ENCODE results near the gene RXRG.

The RXRG gene

DNA sequence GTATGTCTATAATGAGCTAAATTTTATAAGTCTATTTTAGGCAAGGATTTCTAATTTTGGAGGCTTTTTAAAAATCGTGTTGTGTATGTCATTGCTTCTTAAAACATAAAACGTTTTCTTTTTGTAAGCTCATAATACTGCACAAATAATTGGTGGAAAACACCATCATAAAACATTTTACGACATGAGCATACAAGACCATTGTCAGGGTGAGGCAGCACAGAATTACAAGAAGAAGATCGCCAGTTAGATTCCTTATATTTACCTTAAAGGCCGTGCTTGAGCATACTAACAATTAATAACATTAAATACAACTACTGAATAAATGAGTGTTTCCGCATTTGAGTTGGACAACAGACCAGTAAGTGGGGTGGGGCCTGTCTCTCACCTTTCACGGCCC, 69.3 kb downstream of the RXRG start:
- TF ChIP-seq, protein P1, sequence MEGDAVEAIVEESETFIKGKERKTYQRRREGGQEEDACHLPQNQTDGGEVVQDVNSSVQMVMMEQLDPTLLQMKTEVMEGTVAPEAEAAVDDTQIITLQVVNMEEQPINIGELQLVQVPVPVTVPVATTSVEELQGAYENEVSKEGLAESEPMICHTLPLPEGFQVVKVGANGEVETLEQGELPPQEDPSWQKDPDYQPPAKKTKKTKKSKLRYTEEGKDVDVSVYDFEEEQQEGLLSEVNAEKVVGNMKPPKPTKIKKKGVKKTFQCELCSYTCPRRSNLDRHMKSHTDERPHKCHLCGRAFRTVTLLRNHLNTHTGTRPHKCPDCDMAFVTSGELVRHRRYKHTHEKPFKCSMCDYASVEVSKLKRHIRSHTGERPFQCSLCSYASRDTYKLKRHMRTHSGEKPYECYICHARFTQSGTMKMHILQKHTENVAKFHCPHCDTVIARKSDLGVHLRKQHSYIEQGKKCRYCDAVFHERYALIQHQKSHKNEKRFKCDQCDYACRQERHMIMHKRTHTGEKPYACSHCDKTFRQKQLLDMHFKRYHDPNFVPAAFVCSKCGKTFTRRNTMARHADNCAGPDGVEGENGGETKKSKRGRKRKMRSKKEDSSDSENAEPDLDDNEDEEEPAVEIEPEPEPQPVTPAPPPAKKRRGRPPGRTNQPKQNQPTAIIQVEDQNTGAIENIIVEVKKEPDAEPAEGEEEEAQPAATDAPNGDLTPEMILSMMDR (IDR thresholded peaks at IDR 0.05; ENCODE audit: extremely low read depth, insufficient read depth, missing control alignments), result no peak
- no peak for DNase-seq (ENCODE audit: low spot score)
- in situ Hi-C loops (cut with MboI; ENCODE audit: low pct_unique_long_range_greater_than_20kb, low sequenced_read_pairs, unreplicated experiment), result loop anchor here (25.0 kb wide), 3 partner anchors 337 to 1112 kb away; no protein-coding TSS in a partner anchor

DNA sequence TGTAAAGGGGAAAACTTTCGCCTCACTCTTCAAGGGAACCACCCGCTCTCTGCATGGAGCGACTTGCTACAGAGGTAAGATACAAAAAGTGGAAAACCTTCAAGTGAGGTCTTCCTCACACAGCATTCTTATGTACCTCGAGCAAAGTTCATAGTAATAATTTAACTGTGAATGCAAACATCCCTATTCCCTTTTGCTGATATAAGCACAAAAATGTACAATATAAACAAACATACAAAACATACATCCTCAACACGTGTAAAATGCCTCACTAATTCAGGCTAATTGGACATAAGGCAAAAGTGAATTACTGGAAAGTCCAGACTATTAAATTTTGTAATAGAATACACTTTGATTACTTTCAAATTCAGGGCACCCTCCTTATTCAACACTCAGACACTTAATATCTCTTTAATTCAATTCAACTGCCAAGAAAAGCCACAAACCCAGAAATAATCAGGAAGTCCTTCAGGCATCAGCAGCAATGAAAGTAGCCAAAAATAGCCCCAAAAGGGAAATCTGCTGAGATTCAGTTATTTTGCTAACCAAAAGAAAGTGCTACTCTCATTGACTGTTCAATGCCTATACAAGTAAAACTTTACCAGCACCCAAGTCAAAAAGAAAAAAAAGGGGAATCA, 73.2 kb downstream of the RXRG start:
- TF ChIP-seq, protein P1 (IDR thresholded peaks at IDR 0.05; ENCODE audit: extremely low read depth, insufficient read depth, missing control alignments), result no peak
- no peak for DNase-seq (ENCODE audit: low spot score)
- in situ Hi-C loops (cut with MboI; ENCODE audit: low pct_unique_long_range_greater_than_20kb, low sequenced_read_pairs, unreplicated experiment), result no loop called here

DNA sequence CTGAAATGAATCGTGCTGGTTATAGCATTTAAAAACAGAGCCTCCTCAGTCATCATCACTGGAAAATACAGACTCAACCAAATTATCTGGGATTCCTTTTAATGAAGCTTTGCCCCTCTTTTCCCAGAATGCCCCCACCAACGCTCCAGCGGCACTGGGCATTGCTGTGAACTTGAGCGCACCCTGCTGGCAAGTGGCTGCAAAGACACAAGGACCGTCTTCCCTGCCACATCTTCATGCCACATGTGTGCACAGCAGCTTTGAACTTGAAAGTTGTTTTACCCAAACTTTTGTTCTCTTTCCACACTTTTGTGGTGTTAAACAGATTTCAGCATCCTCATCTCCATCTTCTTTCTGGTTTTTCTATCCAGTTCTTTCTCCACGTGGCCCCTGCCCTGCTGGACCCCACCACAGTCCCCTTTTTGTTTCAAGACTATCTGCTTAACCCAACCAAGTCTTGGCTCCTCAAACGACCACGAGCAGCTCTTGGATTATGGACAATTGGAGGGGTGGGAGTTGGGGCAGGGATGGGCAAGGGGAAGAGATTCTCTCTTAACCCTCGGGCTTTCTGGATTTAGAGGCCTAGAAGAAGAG, 75.6 kb downstream of the RXRG start:
- DNase-seq (ENCODE audit: low spot score), result peak; percentile 62
- in situ Hi-C loops (cut with MboI; ENCODE audit: low pct_unique_long_range_greater_than_20kb, low sequenced_read_pairs, unreplicated experiment), result no loop called here
- TF ChIP-seq, protein P1 (IDR thresholded peaks at IDR 0.05; ENCODE audit: extremely low read depth, insufficient read depth, missing control alignments), result peak; percentile 89

DNA sequence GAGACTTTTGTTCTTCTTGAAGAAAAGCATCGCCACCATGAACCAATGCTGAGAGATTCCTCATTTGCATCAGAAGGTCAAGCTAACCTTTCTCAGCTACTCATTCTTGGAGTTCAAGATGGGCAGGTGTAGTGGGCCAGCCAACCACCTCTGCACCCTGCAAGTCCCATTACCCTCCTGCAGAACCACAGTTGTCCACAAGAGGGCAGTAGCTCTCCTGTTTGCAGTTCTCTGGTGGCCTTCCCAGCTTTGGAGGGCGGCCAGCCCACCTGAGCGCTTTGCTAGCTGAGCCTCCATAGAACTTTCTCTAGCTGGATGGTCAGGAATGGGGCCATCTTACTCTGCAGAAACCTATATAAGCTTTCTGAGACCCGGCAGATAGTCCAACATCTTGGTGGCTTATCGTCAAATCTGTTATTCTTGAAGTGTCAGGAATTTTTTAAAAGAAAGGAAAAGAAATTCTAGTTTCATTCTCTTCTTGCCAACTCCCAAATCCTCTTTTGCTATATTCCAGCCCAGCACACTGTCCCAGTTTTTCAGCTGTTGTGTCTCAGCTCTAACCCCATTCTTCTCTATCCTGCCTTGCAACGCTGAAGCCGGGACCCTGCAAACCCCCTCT, 77.4 kb downstream of the RXRG start:
- TF ChIP-seq, protein P1 (IDR thresholded peaks at IDR 0.05; ENCODE audit: extremely low read depth, insufficient read depth, missing control alignments), result peak; percentile 94
- DNase-seq (ENCODE audit: low spot score), result peak; percentile 80
- in situ Hi-C loops (cut with MboI; ENCODE audit: low pct_unique_long_range_greater_than_20kb, low sequenced_read_pairs, unreplicated experiment), result no loop called here

DNA sequence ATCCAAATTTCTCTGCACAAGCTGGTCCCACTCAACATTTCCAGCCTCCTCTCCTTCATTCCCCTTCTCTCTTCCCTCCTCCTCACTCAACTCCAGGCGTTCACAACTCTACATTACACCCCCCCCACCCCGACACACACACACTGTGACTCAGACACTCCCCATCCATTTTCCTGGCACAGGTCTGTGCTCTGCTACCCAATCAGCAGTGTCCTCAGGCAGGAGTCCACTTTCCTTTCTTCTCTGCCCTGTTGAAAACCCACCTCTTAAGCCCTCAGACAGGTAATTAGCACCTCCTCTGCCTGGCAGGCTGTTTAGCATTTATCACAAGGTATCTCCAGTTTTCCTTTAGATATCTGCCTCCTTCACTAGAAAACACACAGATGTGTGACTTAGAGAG, 79.6 kb downstream of the RXRG start:
- TF ChIP-seq, protein P1 (IDR thresholded peaks at IDR 0.05; ENCODE audit: extremely low read depth, insufficient read depth, missing control alignments), result no peak
- DNase-seq (ENCODE audit: low spot score), result no peak
- in situ Hi-C loops (cut with MboI; ENCODE audit: low pct_unique_long_range_greater_than_20kb, low sequenced_read_pairs, unreplicated experiment), result no loop called here

DNA sequence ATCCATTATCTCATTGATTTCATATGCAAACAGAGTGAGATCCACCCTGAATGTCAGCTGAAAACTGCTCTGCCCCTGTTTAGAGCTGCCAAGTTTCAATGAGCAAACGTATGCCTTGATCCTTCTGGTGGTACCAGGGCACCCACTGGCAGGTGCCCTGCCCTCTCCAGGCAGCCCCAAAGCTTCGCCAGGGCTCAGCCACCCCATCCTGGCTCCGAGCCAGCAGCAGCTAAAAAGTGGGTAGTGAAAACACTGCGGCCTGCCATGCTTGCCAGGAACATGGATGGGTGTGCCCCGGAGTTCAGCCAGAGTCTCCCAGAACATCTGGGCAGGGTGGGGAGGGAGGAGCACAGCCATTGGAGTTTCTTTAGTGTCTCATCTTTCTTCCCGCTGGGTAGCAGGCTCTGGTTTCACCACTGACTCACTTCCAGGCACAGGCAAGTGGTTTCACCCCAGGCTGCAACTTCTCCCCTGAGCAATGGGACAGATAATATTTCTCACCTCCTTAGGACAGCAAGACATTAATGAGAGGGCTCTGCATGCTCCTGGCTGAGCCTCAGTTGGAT, 80.3 kb downstream of the RXRG start:
- no peak for DNase-seq (ENCODE audit: low spot score)
- in situ Hi-C loops (cut with MboI; ENCODE audit: low pct_unique_long_range_greater_than_20kb, low sequenced_read_pairs, unreplicated experiment), result no loop called here
- TF ChIP-seq, protein P1 (IDR thresholded peaks at IDR 0.05; ENCODE audit: extremely low read depth, insufficient read depth, missing control alignments), result no peak

Data from GM13977 (cell line).